Stimulated activated effector memory CD8-positive, alpha-beta T cell treated with anti-CD3 and anti-CD28 coated beads, Interleukin-12 subunit alpha, Interleukin-12 subunit beta, amount 100 ng/mL, for 72 hours (primary cell): ENCODE data around the gene OLA1.

Experiments
- ATAC-seq: fragments of 150-1000 bp; cut with Tn5 transposase; 2 replicates; pipeline ENCODE4 v1.10.0; 2021
- DNase-seq, 2 donors: peaks; one replicate each; pipeline ENCODE4 v3.0.0; 2021 to 2022; ENCODE audit warnings: low spot score in 2 of 2
- H3K27ac Mint-ChIP-seq: one replicate; pipeline ENCODE4 v1.8.0; 2022; ENCODE audit warnings: mild to moderate bottlenecking, mixed read lengths
- H3K36me3 Mint-ChIP-seq: one replicate; pipeline ENCODE4 v1.8.0; 2022; ENCODE audit warnings: mild to moderate bottlenecking, mixed read lengths
- H3K4me1 Mint-ChIP-seq: one replicate; pipeline ENCODE4 v1.8.0; 2022; ENCODE audit warnings: mixed read lengths
- H3K4me3 Mint-ChIP-seq: one replicate; pipeline ENCODE4 v1.8.0; 2022; ENCODE audit warnings: mild to moderate bottlenecking, mixed read lengths
- H3K9me3 Mint-ChIP-seq: one replicate; pipeline ENCODE4 v1.8.0; 2022; ENCODE audit warnings: mixed read lengths

The OLA1 gene

DNA sequence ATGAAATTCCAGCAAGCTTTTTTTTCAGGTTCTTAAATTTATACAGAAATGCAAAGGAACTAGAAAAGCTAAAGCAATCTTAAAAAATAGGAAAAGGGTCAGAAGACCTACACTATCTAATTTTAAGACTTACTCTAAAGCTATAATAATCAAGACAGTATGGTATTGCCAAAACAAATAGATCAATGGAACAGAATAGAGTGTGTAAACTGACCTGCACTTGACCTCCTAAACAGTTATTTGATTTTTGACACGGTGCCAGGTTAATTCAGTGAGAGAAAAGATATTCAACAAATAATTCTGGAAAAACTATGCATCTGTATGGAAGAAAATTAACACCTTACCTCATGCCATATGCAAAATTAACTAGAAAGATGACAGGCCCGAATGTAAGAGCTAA lies 73.6 kb downstream of the OLA1 start:
- ATAC-seq (no peak), DNase-seq (no peak)
- Mint-ChIP-seq H3K4me1 (no peaks in the 10 kb centered on the region), H3K4me3 (no peak overlapping the region), H3K9me3 (peaks cover 23% of the 10 kb centered on the region), H3K36me3 (no peaks in the 10 kb centered on the region), H3K27ac (no peak overlapping the region)

GRCh38 chr2:174172802-174173355 lies 75.5 kb downstream of the OLA1 start:
- H3K4me1 Mint-ChIP-seq: no peaks in the 10 kb centered on the region
- no peak overlapping the region for H3K27ac Mint-ChIP-seq
- ATAC-seq: no peak
- peaks cover 32% of the 10 kb centered on the region for H3K9me3 Mint-ChIP-seq
- DNase-seq: no peak
- no peak overlapping the region for H3K4me3 Mint-ChIP-seq
- H3K36me3 Mint-ChIP-seq: no peaks in the 10 kb centered on the region

DNA sequence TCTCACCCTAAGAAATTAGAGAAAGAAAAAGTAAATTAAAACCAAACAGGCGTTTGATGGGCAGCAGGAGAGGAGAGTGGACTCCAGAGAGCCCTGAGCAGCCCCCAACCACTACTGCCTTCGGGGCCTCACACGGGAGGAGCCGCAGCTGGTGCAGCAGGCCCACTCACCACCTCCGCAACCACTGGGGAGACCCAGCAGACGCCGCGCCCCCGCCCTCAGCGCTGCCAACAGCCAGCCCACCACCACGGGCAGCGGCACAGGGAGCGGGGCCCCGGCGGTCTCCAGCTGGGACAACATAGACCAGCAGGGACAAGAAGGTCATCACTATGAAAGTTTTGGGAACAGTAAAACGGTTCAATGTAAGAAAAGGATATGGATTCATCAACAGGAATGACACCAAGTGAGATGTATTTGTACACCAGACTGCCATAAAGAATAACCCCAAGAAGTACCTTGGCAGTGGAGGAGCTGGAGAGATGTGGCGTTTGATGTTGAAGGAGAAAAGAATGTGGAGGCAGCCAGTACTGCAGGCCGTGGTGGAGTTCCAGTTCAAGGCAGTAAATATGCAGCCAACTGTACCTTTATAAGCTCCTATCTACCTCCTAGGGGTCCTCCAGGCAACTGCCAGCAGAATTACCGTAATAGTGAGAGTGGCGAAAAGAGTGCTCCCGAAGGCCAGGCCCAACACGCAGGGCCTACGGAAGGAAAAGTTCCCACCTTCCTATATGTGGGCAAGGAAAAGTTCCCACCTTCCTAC lies 76.5 kb downstream of the OLA1 start:
- Mint-ChIP-seq H3K36me3 (no peaks in the 10 kb centered on the region), H3K27ac (no peak overlapping the region), H3K4me3 (no peak overlapping the region), H3K9me3 (peaks cover 35% of the 10 kb centered on the region), H3K4me1 (no peaks in the 10 kb centered on the region)
- ATAC-seq (no peak), DNase-seq (no peak)

GRCh38 chr2:174169372-174169771 lies 79.0 kb downstream of the OLA1 start:
- ATAC-seq (no peak), DNase-seq (no peak)
- Mint-ChIP-seq H3K36me3 (no peaks in the 10 kb centered on the region), H3K9me3 (peaks cover 31% of the 10 kb centered on the region), H3K4me1 (no peaks in the 10 kb centered on the region), H3K4me3 (no peak overlapping the region), H3K27ac (no peak overlapping the region)

GRCh38 chr2:174166261-174166660 lies 82.1 kb downstream of the OLA1 start:
- no peak overlapping the region for H3K27ac Mint-ChIP-seq
- peaks cover 7% of the 10 kb centered on the region for H3K4me1 Mint-ChIP-seq
- DNase-seq (no peak), ATAC-seq (no peak)
- H3K4me3 Mint-ChIP-seq: no peak overlapping the region
- peaks cover 24% of the 10 kb centered on the region for H3K9me3 Mint-ChIP-seq
- H3K36me3 Mint-ChIP-seq: peaks cover 5% of the 10 kb centered on the region

DNA sequence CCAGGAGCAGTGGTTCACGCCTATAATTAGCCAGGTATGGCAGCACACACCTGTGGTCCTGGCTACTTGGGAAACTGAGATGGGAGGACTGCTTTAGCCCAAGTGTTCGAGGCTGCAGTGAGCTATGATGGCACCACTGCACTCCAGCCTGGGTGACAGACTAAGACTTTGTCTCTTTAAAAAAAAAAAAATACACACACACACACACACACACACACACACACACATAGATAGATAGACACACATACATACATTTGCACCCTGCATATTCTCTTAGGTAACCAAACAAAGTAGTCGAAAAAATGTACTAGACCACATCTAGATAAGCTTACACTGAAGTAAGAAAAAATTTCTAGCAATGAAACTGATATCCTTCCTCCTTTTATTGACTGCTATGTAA lies 86.8 kb downstream of the OLA1 start:
- no peak overlapping the region for H3K27ac Mint-ChIP-seq
- peaks cover 5% of the 10 kb centered on the region for H3K9me3 Mint-ChIP-seq
- peaks cover 7% of the 10 kb centered on the region for H3K4me1 Mint-ChIP-seq
- ATAC-seq (no peak), DNase-seq (no peak)
- no peak overlapping the region for H3K4me3 Mint-ChIP-seq
- peaks cover 12% of the 10 kb centered on the region for H3K36me3 Mint-ChIP-seq

- DNase-seq (no peak), ATAC-seq (peak; percentile 58)
- no peak overlapping the region for H3K4me3 Mint-ChIP-seq
- peaks cover 12% of the 10 kb centered on the region for H3K36me3 Mint-ChIP-seq
- no peaks in the 10 kb centered on the region for H3K9me3 Mint-ChIP-seq
- no peak overlapping the region for H3K27ac Mint-ChIP-seq
- H3K4me1 Mint-ChIP-seq: peaks cover 14% of the 10 kb centered on the region
Measured at GRCh38 chr2:174158003-174158402, 90.3 kb downstream of the OLA1 start.

- H3K27ac Mint-ChIP-seq: no peak overlapping the region
- ATAC-seq (no peak), DNase-seq (no peak)
- H3K36me3 Mint-ChIP-seq: peaks cover 10% of the 10 kb centered on the region
- no peak overlapping the region for H3K4me3 Mint-ChIP-seq
- peaks cover 13% of the 10 kb centered on the region for H3K4me1 Mint-ChIP-seq
- no peaks in the 10 kb centered on the region for H3K9me3 Mint-ChIP-seq
Measured at GRCh38 chr2:174157053-174157452, 91.3 kb downstream of the OLA1 start.

DNA sequence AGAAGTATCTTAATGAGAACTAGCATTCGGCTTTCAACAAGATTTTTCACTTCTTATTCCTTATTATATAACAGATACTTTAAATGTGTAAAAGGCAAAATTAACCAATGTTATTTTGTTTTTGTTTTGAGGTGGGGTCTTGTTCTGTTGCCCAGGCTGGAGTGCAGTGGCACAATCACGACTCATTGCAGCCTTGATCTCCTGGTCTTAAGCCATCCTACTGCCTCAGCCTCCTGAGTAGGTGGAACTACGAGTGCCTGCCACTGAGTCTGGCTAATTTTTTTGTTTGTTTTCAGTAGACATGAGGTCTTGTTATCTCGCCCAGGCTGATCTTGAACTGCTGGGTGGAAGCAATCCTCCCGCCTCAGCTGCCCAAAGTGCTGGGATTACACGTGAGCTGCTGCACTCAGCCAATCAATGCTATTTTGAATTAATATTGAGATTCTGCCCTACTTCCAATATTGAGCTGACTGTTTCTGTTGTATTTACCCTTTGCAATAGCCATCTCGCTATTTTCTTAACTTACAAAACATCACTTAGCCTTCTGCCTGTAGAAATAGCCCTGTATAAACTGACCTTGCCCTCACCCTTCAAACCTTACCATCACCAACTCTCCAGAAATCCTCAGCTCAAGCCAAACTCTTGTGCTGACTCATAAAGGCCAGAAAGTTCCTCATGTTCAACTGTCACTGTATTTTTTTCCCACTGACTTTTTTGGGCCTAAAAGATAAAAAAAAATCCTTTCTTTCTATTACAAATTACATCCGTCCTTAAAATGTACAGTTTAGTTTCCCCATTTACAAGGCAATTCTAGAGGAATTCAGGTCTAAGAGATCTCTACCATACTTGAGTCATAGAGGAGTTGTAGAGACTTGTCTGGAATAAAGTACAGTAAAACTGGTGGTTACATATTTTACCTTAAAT lies 94.3 kb downstream of the OLA1 start:
- ATAC-seq (no peak), DNase-seq (no peak)
- Mint-ChIP-seq H3K27ac (no peak overlapping the region), H3K4me3 (no peak overlapping the region), H3K4me1 (peaks cover 8% of the 10 kb centered on the region), H3K36me3 (peaks cover 16% of the 10 kb centered on the region), H3K9me3 (no peaks in the 10 kb centered on the region)

DNA sequence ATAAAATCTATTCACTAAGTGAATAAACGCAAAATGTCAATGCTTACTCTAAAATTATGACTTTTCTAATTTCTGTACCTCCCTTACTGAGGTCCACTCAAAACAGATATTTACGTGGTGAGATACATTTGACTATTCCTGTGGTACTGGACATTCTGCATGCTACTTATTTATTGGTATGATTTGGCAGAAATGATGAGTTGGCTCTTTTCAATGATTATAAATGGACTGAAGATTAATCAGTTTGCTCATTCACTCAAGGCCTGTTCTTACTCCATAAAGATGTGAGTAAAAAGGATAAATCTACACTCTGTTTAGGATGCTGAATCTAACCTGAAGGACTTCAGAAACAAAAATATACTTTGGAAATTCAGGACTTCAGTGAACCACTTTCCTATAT lies 98.8 kb downstream of the OLA1 start:
- Mint-ChIP-seq H3K4me1 (peaks cover 13% of the 10 kb centered on the region), H3K27ac (no peak overlapping the region), H3K9me3 (no peaks in the 10 kb centered on the region), H3K36me3 (peaks cover 6% of the 10 kb centered on the region), H3K4me3 (no peak overlapping the region)
- ATAC-seq: no peak
- DNase-seq: no peak

- H3K27ac Mint-ChIP-seq: no peak overlapping the region
- H3K4me1 Mint-ChIP-seq: peaks cover 13% of the 10 kb centered on the region
- no peak for ATAC-seq
- DNase-seq: no peak
- no peaks in the 10 kb centered on the region for H3K9me3 Mint-ChIP-seq
- H3K4me3 Mint-ChIP-seq: no peak overlapping the region
- peaks cover 6% of the 10 kb centered on the region for H3K36me3 Mint-ChIP-seq
Measured at GRCh38 chr2:174148833-174149232, 99.5 kb downstream of the OLA1 start.

DNA sequence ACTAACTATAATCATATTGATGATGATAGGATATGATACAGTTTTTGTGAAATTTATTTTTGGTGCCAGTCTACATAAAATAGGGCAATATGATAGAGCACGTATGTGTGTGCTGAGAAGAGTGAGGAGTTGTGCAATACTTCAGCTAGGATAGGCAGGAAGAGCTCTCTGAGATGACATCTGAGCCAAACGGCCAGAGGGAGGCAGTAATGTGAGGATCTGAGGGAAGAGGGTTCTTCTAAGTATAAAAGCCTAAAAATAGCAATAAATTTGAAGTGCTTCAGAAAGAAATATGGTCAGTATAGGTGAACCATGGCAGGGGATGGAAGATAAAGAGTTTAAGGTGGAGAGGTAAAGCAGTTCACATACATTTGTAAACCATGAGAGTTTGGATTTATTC lies 102.5 kb downstream of the OLA1 start:
- Mint-ChIP-seq H3K4me3 (no peak overlapping the region), H3K27ac (no peak overlapping the region), H3K4me1 (peaks cover 13% of the 10 kb centered on the region), H3K36me3 (peaks cover 8% of the 10 kb centered on the region), H3K9me3 (no peaks in the 10 kb centered on the region)
- DNase-seq (no peak), ATAC-seq (no peak)

GRCh38 chr2:174142290-174142689 lies 106.0 kb downstream of the OLA1 start:
- Mint-ChIP-seq H3K36me3 (peaks cover 12% of the 10 kb centered on the region), H3K9me3 (no peaks in the 10 kb centered on the region), H3K4me1 (peaks cover 11% of the 10 kb centered on the region), H3K4me3 (no peak overlapping the region), H3K27ac (no peak overlapping the region)
- no peak for DNase-seq
- no peak for ATAC-seq

GRCh38 chr2:174138161-174138560 lies 110.2 kb downstream of the OLA1 start:
- peaks cover 12% of the 10 kb centered on the region for H3K36me3 Mint-ChIP-seq

DNA sequence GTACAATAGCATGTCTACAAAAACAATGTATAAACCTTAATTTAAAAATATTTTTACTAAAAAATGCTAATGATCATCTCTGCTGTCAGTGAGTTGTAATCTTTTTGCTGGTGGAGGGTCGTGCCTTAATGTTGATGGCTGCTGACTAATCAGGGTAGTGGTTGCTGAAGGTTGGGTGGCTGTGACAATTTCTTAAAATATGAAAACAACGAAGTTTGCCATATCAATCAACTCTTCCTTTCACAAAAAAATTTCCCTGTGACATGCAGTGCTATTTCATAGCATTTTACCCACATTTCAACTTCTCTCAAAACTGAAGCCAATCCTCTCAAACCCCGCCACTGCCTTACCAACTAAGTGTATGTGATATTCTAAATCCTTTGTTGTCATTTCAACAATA lies 112.4 kb downstream of the OLA1 start:
- no peak overlapping the region for H3K4me3 Mint-ChIP-seq
- no peaks in the 10 kb centered on the region for H3K9me3 Mint-ChIP-seq
- DNase-seq (no peak), ATAC-seq (no peak)
- H3K4me1 Mint-ChIP-seq: peaks cover 6% of the 10 kb centered on the region
- H3K27ac Mint-ChIP-seq: no peak overlapping the region
- peaks cover 9% of the 10 kb centered on the region for H3K36me3 Mint-ChIP-seq

More at GRCh38 chr2:174138161-174138560, 110.2 kb downstream of the OLA1 start:
- no peaks in the 10 kb centered on the region for H3K9me3 Mint-ChIP-seq
- peak overlapping the region; percentile 3 for H3K27ac Mint-ChIP-seq
- DNase-seq (no peak), ATAC-seq (no peak)
- H3K4me3 Mint-ChIP-seq: no peak overlapping the region
- peaks cover 6% of the 10 kb centered on the region for H3K4me1 Mint-ChIP-seq
